Keratinocyte (primary cell): ENCODE results near the gene INVS. TPM values are rescaled to one million over a fixed set of nuclear protein-coding genes. Genes with fewer than 3 reads are reported as not detected.

Experiments used
- DNase-seq: peaks from one replicate; pipeline ENCODE4 v3.0.0-alpha.2; 2011; ENCODE audit warnings: low read depth, missing footprints, low spot score
- FAIRE-seq: peaks from 2 replicates; lab custom pipeline; 2011; peaks lifted over from hg19 to GRCh38; lab: Jason Lieb, UNC
- H2AFZ ChIP-seq: 2 replicates; pipeline ENCODE4 v1.6.0; 2012; ENCODE audit warnings: low read length, control low read depth, inconsistent platforms; ENCODE audit not compliant: control insufficient read depth
- H3K27ac ChIP-seq: 2 replicates; pipeline ENCODE4 v1.5.1; 2011; ENCODE audit warnings: low read length; ENCODE audit not compliant: control insufficient read depth, insufficient read depth
- H3K27me3 ChIP-seq: 3 replicates; pipeline ENCODE4 v1.6.0; 2011; ENCODE audit warnings: low read length; ENCODE audit not compliant: control insufficient read depth, insufficient read depth; ENCODE audit errors: extremely low read depth
- H3K36me3 ChIP-seq, 2 experiments: 2 replicates in 1 of 2; 3 replicates in 1 of 2; pipeline ENCODE4 v1.5.1; 2011; ENCODE audit warnings: low read length in 2 of 2, mild to moderate bottlenecking in 1 of 2; ENCODE audit not compliant: control insufficient read depth in 2 of 2, insufficient read depth in 2 of 2; ENCODE audit errors: extremely low read depth in 1 of 2
- H3K4me1 ChIP-seq: 3 replicates; pipeline ENCODE4 v1.5.1; 2011; ENCODE audit warnings: low read length; ENCODE audit not compliant: control insufficient read depth, insufficient read depth; ENCODE audit errors: extremely low read depth
- H3K4me2 ChIP-seq: 3 replicates; pipeline ENCODE4 v1.6.0; 2011; ENCODE audit warnings: low read depth, low read length; ENCODE audit not compliant: control insufficient read depth, insufficient read depth; ENCODE audit errors: extremely low read depth
- H3K4me3 ChIP-seq, 3 experiments: fragments of 200-600 bp in 1 of 3; sonication (generic) in 1 of 3; 2 replicates in 2 of 3; 3 replicates in 1 of 3; pipeline ENCODE4 v1.5.1; 2011 to 2016; ENCODE audit warnings: low read length in 3 of 3, mild to moderate bottlenecking in 3 of 3, control low read depth in 2 of 3, inconsistent platforms in 1 of 3, low read depth in 1 of 3, mixed read lengths in 1 of 3, mixed run types in 1 of 3, moderate library complexity in 1 of 3; ENCODE audit not compliant: control insufficient read depth in 2 of 3, insufficient read depth in 2 of 3; ENCODE audit errors: extremely low read depth in 1 of 3
- H3K79me2 ChIP-seq: 2 replicates; pipeline ENCODE4 v1.6.0; 2012; ENCODE audit warnings: low read length; ENCODE audit not compliant: control insufficient read depth, insufficient read depth
- H3K9ac ChIP-seq: 3 replicates; pipeline ENCODE4 v1.6.0; 2011; ENCODE audit warnings: low read length; ENCODE audit not compliant: control insufficient read depth, insufficient read depth; ENCODE audit errors: extremely low read depth
- H3K9me1 ChIP-seq: 3 replicates; pipeline ENCODE4 v1.6.0; 2011; ENCODE audit warnings: low read length; ENCODE audit not compliant: control insufficient read depth, insufficient read depth; ENCODE audit errors: extremely low read depth
- H3K9me3 ChIP-seq: 2 replicates; pipeline ENCODE4 v1.5.1; 2012; ENCODE audit warnings: low read depth, low read length; ENCODE audit not compliant: control insufficient read depth
- H4K20me1 ChIP-seq: 3 replicates; pipeline ENCODE4 v1.6.0; 2011; ENCODE audit warnings: low read length; ENCODE audit not compliant: control insufficient read depth, insufficient read depth; ENCODE audit errors: extremely low read depth
- EZH2 ChIP-seq: IDR thresholded peaks from one replicate; pipeline ENCODE4 v1.6.1; 2012; ENCODE audit warnings: inconsistent platforms, mild to moderate bottlenecking, low read length, moderate library complexity
- dilution Hi-C: fragments of 300-500 bp; cut with MboI; formaldehyde crosslinking; loops from one replicate; pipeline ENCODE4 v1.7.0; 2020; ENCODE audit warnings: low sequenced_read_pairs; ENCODE audit not compliant: extremely low pct_ligation_motif_present
- polyA plus RNA-seq, 5 experiments: library from polyadenylated mRNA; depleted of rRNA in 3 of 5; stranded (reverse) in 3 of 5; stranded (forward) in 1 of 5; unstranded in 1 of 5; fragments of >200 nt; gene quantifications; 1 replicate in 1 of 5; 2 replicates in 3 of 5; 3 replicates in 1 of 5; pipeline versions ENCODE4 v1.2.1 to v1.2.3, GENCODE V29; 2011 to 2012; ENCODE audit warnings: missing spikeins in 2 of 5, low read depth in 1 of 5, low replicate concordance in 1 of 5
- TF ChIP-seq, protein P1 (sequence below), 3 experiments: IDR thresholded peaks in 1 of 3; conservative IDR thresholded peaks in 1 of 3; optimal IDR thresholded peaks in 1 of 3; 2 replicates in 2 of 3; 3 replicates in 1 of 3; pipeline versions ENCODE3 to v1.5.1; 2011; ENCODE audit warnings: low read length in 3 of 3, mild to moderate bottlenecking in 3 of 3, moderate library complexity in 2 of 3, control low read depth in 1 of 3, inconsistent platforms in 1 of 3; ENCODE audit not compliant: insufficient read depth in 2 of 3; ENCODE audit errors: extremely low read depth in 1 of 3

Gene INVS
- polyA plus RNA-seq, 1 donor (not counting 4 experiments of a cell fraction or from before 2014, with no cell fraction given), result 21.1 TPM

DNA sequence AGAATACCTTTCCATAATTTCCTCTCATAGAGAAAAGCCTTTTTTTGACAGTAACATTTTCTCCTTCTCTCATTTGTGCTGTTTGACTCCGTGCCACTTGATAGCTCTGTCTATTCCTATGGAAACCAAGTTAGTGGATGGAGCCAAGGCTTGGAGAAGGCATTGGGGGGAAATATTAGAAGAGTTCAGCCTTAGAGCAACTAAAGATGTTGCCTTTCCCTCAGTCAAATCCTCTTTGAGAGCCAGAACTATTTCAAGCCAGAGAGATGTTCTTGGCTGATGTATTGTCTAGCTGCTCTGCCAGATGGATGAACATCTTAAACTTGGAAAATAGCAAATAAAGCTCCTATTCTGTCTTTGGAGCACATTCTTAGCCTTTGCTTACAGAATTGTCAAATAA lies 112.4 kb downstream of the INVS start:
- no peaks in the 10 kb centered on the region for H3K4me1 ChIP-seq
- dilution Hi-C loops, result no loop called here
- H3K4me3 ChIP-seq, result no peak overlapping the region

DNA sequence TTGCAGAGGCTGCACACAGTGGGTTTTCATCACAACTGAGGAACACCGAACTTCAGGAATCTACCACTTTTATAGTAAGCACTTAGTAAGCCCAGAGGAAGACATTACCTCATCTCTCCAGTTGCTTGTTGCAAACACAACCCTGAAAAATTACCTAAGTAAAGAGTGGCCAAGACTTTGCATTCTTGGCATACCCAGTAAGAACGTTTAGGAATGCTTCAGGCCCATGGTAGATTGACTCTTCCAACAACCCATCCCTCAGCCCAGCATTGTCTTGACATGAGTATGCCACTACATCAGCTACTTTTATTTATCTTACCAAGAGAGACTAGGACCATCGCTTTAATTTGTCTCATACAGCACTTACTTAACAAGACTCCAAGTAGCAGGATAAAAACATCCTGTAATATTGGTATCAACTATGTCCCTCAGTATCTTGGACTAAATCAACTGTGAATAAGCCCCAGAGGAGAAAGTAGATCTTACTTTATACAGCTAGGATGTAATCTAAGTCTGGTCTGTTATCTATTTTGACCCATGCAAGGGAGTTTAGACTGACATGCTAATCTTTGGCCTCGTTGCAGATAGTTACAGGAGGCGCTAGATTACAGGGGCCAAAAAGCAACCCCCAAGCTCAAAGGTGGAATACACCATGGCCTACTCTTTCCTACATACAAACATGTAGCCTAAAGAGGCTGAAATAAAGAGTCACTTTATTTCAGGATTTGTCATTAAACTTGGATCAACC lies 114.9 kb downstream of the INVS start:
- H3K4me1 ChIP-seq, result no peaks in the 10 kb centered on the region
- H3K9ac ChIP-seq, result no peak overlapping the region
- H4K20me1 ChIP-seq, result peaks cover 6% of the 10 kb centered on the region
- FAIRE-seq (no peak), DNase-seq (no peak)
- no peaks in the 10 kb centered on the region for H3K9me3 ChIP-seq
- TF ChIP-seq EZH2, result no peak
- TF ChIP-seq, protein P1, sequence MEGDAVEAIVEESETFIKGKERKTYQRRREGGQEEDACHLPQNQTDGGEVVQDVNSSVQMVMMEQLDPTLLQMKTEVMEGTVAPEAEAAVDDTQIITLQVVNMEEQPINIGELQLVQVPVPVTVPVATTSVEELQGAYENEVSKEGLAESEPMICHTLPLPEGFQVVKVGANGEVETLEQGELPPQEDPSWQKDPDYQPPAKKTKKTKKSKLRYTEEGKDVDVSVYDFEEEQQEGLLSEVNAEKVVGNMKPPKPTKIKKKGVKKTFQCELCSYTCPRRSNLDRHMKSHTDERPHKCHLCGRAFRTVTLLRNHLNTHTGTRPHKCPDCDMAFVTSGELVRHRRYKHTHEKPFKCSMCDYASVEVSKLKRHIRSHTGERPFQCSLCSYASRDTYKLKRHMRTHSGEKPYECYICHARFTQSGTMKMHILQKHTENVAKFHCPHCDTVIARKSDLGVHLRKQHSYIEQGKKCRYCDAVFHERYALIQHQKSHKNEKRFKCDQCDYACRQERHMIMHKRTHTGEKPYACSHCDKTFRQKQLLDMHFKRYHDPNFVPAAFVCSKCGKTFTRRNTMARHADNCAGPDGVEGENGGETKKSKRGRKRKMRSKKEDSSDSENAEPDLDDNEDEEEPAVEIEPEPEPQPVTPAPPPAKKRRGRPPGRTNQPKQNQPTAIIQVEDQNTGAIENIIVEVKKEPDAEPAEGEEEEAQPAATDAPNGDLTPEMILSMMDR (optimal IDR thresholded peaks at IDR 0.05 in 1 of 3, IDR thresholded peaks at IDR 0.05 in 1 of 3, conservative IDR thresholded peaks at IDR 0.05 in 1 of 3; ENCODE audit: extremely low read depth in 1 of 3, insufficient read depth in 2 of 3, low read length in 3 of 3), result no peak
- H3K27ac ChIP-seq, result no peak overlapping the region
- peaks cover 3% of the 10 kb centered on the region for H3K9me1 ChIP-seq
- H3K79me2 ChIP-seq, result no peaks in the 10 kb centered on the region
- dilution Hi-C loops, result no loop called here
- H2AFZ ChIP-seq, result no peak overlapping the region
- no peak overlapping the region for H3K4me3 ChIP-seq
- peaks cover 2 to 8% of the 10 kb centered on the region in 2 experiments for H3K36me3 ChIP-seq
- no peaks in the 10 kb centered on the region for H3K27me3 ChIP-seq
- H3K4me2 ChIP-seq, result no peak overlapping the region

More for the DNA sequence above, 112.4 kb downstream of the INVS start:
- Histone ChIP-seq H3K4me2 (no peak overlapping the region), H3K9me1 (peaks cover 3% of the 10 kb centered on the region), H3K9ac (no peak overlapping the region), H3K27me3 (no peaks in the 10 kb centered on the region), H3K36me3 (peaks cover 2 to 4% of the 10 kb centered on the region in 2 experiments), H2AFZ (no peak overlapping the region), H4K20me1 (peaks cover 3% of the 10 kb centered on the region), H3K9me3 (no peaks in the 10 kb centered on the region), H3K79me2 (no peaks in the 10 kb centered on the region), H3K27ac (no peak overlapping the region)
- DNase-seq, result no peak
- no peak for FAIRE-seq
- TF ChIP-seq, protein P1 (optimal IDR thresholded peaks at IDR 0.05 in 1 of 3, IDR thresholded peaks at IDR 0.05 in 1 of 3, conservative IDR thresholded peaks at IDR 0.05 in 1 of 3; ENCODE audit: extremely low read depth in 1 of 3, insufficient read depth in 2 of 3, low read length in 3 of 3), result no peak
